Neural cell (in vitro differentiated cells): ENCODE measurements around the gene SLC25A30. TPM values are rescaled to one million over a fixed set of nuclear protein-coding genes. Genes with fewer than 3 reads are reported as not detected.

ENCODE experiments used
- H2AFZ ChIP-seq: fragments of 200-600, 300-800 bp; sonication (generic), shearing (Covaris generic); 2 replicates; pipeline ENCODE4 v1.6.0; 2014; ENCODE audit warnings: low read depth, mild to moderate bottlenecking, antibody characterized with exemption, low read length, moderate library complexity
- H3F3A ChIP-seq: fragments of 200-600 bp; shearing (Covaris generic); 2 replicates; pipeline ENCODE4 v1.6.1; 2016; ENCODE audit warnings: mild to moderate bottlenecking, moderate library complexity, mixed read lengths, antibody characterized with exemption, low read length; ENCODE audit not compliant: insufficient read depth, poor library complexity, severe bottlenecking
- H3K27ac ChIP-seq: fragments of 200-600, 300-800 bp; sonication (generic), shearing (Covaris generic); 2 replicates; pipeline ENCODE4 v1.5.1; 2014; ENCODE audit warnings: mild to moderate bottlenecking, low read length, moderate library complexity
- H3K27me3 ChIP-seq: fragments of 300-800, 200-600 bp; sonication (generic), shearing (Covaris generic); 2 replicates; pipeline ENCODE4 v1.6.0; 2014; ENCODE audit warnings: mild to moderate bottlenecking, low read depth, low read length, moderate library complexity; ENCODE audit not compliant: insufficient read depth
- H3K36me3 ChIP-seq: fragments of 300-800, 200-600 bp; sonication (generic), shearing (Covaris generic); 2 replicates; pipeline ENCODE4 v1.5.1; 2014; ENCODE audit warnings: mild to moderate bottlenecking, antibody characterized with exemption, low read length, moderate library complexity; ENCODE audit not compliant: insufficient read depth
- H3K4me2 ChIP-seq: fragments of 300-800, 200-600 bp; sonication (generic), shearing (Covaris generic); 2 replicates; pipeline ENCODE4 v1.6.0; 2014; ENCODE audit warnings: mild to moderate bottlenecking, low read length
- H3K4me3 ChIP-seq: fragments of 300-800, 200-600 bp; sonication (generic), shearing (Covaris generic); 2 replicates; pipeline ENCODE4 v1.5.1; 2014; ENCODE audit warnings: mild to moderate bottlenecking, low read length, moderate library complexity
- H3K79me2 ChIP-seq: fragments of 200-600 bp; shearing (Covaris generic); replicated peaks from 2 replicates; pipeline ENCODE4 v1.6.0; 2014; ENCODE audit warnings: mild to moderate bottlenecking, low read length, moderate library complexity; ENCODE audit not compliant: insufficient read depth
- H3K9ac ChIP-seq: fragments of 300-800, 200-600 bp; sonication (generic), shearing (Covaris generic); 2 replicates; pipeline ENCODE4 v1.6.1; 2016; ENCODE audit warnings: mild to moderate bottlenecking, low read length, mixed read lengths
- H3K9me2 ChIP-seq: fragments of 200-600 bp; shearing (Covaris generic); 2 replicates; pipeline ENCODE4 v1.6.1; 2016; ENCODE audit warnings: mild to moderate bottlenecking, low read length, mixed read lengths; ENCODE audit not compliant: insufficient read depth
- H3K9me3 ChIP-seq: fragments of 200-600, 300-800 bp; sonication (generic), shearing (Covaris generic); 2 replicates; pipeline ENCODE4 v1.6.1; 2016; ENCODE audit warnings: mild to moderate bottlenecking, mixed run types, low read length, moderate library complexity, mixed read lengths
- H4K20me1 ChIP-seq: fragments of 200-600 bp; shearing (Covaris generic); 2 replicates; pipeline ENCODE4 v1.6.1; 2016; ENCODE audit warnings: mild to moderate bottlenecking, mixed run types; ENCODE audit not compliant: insufficient read depth
- EP300 ChIP-seq: fragments of 450-650 bp; conservative IDR thresholded peaks from 2 replicates; pipeline ENCODE4 v1.6.1; 2014; ENCODE audit warnings: antibody characterized with exemption, mild to moderate bottlenecking, moderate library complexity; ENCODE audit not compliant: poor library complexity, severe bottlenecking
- EZH2 ChIP-seq: fragments of 200-600, 300-800 bp; shearing (Covaris generic), sonication (generic); IDR thresholded peaks from 2 replicates; pipeline ENCODE4 v1.6.1; 2014; ENCODE audit warnings: antibody characterized with exemption, low read length, borderline replicate concordance, mild to moderate bottlenecking; ENCODE audit not compliant: insufficient read depth, poor library complexity, severe bottlenecking
- MXI1 ChIP-seq: fragments of 450-650 bp; conservative IDR thresholded peaks from 2 replicates; pipeline ENCODE4 v1.6.1; 2014; ENCODE audit warnings: antibody characterized with exemption, mild to moderate bottlenecking; ENCODE audit not compliant: poor library complexity, severe bottlenecking
- POLR2AphosphoS5 ChIP-seq: IDR thresholded peaks from 2 replicates; pipeline ENCODE4 v1.6.1; 2012
- RAD21 ChIP-seq: fragments of 450-650 bp; conservative IDR thresholded peaks from 2 replicates; pipeline ENCODE4 v1.6.1; 2014; ENCODE audit warnings: antibody characterized with exemption, mild to moderate bottlenecking, moderate library complexity
- SMC3 ChIP-seq: fragments of 450-650 bp; conservative IDR thresholded peaks from 2 replicates; pipeline ENCODE4 v1.6.1; 2014; ENCODE audit warnings: antibody characterized with exemption, mild to moderate bottlenecking, moderate library complexity; ENCODE audit not compliant: poor library complexity
- TAF1 ChIP-seq: IDR thresholded peaks from 2 replicates; pipeline ENCODE4 v1.6.1; 2012; ENCODE audit warnings: low read depth
- polyA plus RNA-seq: library from polyadenylated mRNA; depleted of rRNA; stranded (reverse); fragments of >200 nt; gene quantifications from 2 replicates; pipeline ENCODE4 v1.2.3, GENCODE V29; 2014
- TF ChIP-seq, protein P1 (sequence below): fragments of 450-650 bp; IDR thresholded peaks from 2 replicates; pipeline ENCODE4 v1.5.1; 2014; ENCODE audit warnings: antibody characterized with exemption, mild to moderate bottlenecking, moderate library complexity; ENCODE audit not compliant: poor library complexity, severe bottlenecking
- TF ChIP-seq, protein P2 (sequence below): IDR thresholded peaks from 2 replicates; pipeline ENCODE4 v1.6.1; 2012; ENCODE audit warnings: borderline replicate concordance

Gene SLC25A30
- polyA plus RNA-seq, 1 donor from 2014 or later = 4.9 TPM

DNA sequence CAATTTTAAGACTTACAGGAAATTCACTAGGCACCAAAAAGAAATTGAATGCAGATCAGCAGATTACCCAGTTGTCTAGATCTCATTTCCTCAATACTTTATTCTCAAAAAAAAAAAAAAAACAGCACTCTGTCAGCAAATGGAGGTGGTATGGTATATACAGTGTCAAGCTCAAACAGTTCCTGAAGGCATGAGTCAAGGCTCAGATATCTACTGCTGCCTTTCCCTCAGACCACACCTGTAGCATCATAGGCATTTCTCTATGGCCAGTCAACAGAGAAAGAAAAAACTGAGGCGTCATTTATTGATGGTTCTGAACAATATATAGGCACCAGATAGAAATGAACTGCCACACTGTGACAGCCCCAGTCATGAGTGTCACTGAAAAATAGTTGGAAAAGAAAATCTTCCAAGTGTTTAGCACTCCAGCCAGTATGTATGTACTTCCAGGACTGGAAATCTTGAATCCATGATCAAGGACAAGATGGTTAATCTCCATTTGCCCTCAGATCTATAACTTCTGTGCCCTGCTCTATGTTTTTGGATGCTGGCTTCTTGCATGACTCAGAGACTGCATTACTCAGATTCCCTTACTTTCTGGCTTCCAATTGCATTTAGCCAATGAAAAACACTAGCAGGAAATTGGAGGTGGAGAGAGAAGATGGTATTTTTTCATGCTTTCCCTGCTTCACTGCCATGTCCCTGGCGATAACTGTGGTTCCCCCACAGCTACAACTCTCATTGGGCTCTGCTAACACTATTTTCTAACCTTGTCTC, 38.2 kb upstream of the SLC25A30 start:
- Histone ChIP-seq H3K36me3 (no peaks in the 10 kb centered on the region), H3K9ac (no peak overlapping the region), H3K9me2 (no peaks in the 10 kb centered on the region), H3K4me3 (no peak overlapping the region), H3K4me2 (no peak overlapping the region), H3F3A (no peaks in the 10 kb centered on the region), H3K27ac (no peak overlapping the region), H3K79me2 (no peaks in the 10 kb centered on the region), H4K20me1 (no peaks in the 10 kb centered on the region), H2AFZ (no peak overlapping the region), H3K27me3 (no peaks in the 10 kb centered on the region), H3K9me3 (no peaks in the 10 kb centered on the region)
- no peak for TF ChIP-seq EP300
- TF ChIP-seq MXI1 = no peak
- no peak for TF ChIP-seq TAF1
- TF ChIP-seq SMC3 = no peak
- no peak for TF ChIP-seq RAD21
- TF ChIP-seq POLR2AphosphoS5 = no peak
- TF ChIP-seq, protein P1, sequence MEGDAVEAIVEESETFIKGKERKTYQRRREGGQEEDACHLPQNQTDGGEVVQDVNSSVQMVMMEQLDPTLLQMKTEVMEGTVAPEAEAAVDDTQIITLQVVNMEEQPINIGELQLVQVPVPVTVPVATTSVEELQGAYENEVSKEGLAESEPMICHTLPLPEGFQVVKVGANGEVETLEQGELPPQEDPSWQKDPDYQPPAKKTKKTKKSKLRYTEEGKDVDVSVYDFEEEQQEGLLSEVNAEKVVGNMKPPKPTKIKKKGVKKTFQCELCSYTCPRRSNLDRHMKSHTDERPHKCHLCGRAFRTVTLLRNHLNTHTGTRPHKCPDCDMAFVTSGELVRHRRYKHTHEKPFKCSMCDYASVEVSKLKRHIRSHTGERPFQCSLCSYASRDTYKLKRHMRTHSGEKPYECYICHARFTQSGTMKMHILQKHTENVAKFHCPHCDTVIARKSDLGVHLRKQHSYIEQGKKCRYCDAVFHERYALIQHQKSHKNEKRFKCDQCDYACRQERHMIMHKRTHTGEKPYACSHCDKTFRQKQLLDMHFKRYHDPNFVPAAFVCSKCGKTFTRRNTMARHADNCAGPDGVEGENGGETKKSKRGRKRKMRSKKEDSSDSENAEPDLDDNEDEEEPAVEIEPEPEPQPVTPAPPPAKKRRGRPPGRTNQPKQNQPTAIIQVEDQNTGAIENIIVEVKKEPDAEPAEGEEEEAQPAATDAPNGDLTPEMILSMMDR = no peak
- TF ChIP-seq, protein P2, sequence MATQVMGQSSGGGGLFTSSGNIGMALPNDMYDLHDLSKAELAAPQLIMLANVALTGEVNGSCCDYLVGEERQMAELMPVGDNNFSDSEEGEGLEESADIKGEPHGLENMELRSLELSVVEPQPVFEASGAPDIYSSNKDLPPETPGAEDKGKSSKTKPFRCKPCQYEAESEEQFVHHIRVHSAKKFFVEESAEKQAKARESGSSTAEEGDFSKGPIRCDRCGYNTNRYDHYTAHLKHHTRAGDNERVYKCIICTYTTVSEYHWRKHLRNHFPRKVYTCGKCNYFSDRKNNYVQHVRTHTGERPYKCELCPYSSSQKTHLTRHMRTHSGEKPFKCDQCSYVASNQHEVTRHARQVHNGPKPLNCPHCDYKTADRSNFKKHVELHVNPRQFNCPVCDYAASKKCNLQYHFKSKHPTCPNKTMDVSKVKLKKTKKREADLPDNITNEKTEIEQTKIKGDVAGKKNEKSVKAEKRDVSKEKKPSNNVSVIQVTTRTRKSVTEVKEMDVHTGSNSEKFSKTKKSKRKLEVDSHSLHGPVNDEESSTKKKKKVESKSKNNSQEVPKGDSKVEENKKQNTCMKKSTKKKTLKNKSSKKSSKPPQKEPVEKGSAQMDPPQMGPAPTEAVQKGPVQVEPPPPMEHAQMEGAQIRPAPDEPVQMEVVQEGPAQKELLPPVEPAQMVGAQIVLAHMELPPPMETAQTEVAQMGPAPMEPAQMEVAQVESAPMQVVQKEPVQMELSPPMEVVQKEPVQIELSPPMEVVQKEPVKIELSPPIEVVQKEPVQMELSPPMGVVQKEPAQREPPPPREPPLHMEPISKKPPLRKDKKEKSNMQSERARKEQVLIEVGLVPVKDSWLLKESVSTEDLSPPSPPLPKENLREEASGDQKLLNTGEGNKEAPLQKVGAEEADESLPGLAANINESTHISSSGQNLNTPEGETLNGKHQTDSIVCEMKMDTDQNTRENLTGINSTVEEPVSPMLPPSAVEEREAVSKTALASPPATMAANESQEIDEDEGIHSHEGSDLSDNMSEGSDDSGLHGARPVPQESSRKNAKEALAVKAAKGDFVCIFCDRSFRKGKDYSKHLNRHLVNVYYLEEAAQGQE = no peak
- TF ChIP-seq EZH2 = no peak

DNA sequence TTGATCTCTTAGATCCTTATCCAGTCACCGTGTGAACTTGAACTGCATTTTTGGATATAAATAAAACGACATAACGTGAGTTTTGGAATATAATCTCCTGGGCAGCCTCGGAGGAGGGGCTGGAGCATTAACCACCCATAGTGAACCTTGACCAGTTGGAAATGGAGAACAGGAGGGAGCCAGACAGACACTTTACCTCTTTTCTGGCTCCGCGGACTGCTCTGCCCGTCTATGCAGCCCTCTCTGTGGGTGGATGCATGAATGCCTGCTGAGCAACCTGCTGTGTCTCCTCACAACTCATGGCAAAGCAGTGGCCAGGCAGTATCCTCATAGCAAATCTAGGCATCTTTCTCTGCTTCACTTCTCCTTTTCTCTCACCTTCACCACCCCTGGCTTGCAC, 36.0 kb upstream of the SLC25A30 start:
- TF ChIP-seq EZH2 = no peak
- no peak for TF ChIP-seq RAD21
- TF ChIP-seq, protein P2 = no peak
- TF ChIP-seq SMC3 = no peak
- TF ChIP-seq, protein P1 = no peak
- no peak for TF ChIP-seq TAF1
- no peak for TF ChIP-seq EP300
- TF ChIP-seq POLR2AphosphoS5 = no peak
- no peak for TF ChIP-seq MXI1
- Histone ChIP-seq H3K9me3 (no peaks in the 10 kb centered on the region), H3K27ac (no peak overlapping the region), H3F3A (no peaks in the 10 kb centered on the region), H3K4me3 (no peak overlapping the region), H2AFZ (no peak overlapping the region), H4K20me1 (no peaks in the 10 kb centered on the region), H3K79me2 (no peaks in the 10 kb centered on the region), H3K9ac (no peak overlapping the region), H3K9me2 (no peaks in the 10 kb centered on the region), H3K36me3 (no peaks in the 10 kb centered on the region), H3K4me2 (no peak overlapping the region), H3K27me3 (no peaks in the 10 kb centered on the region)
